A549 (cell line): ENCODE results near the gene MID1IP1. TPM values are rescaled to one million over a fixed set of nuclear protein-coding genes. Genes with fewer than 3 reads are reported as not detected.

Experiments
- ATOH8 ChIP-seq: fragments of 250-450 bp; sonication (Bioruptor Pico); IDR thresholded peaks from 2 replicates; pipeline ENCODE4 v1.5.0; 2020; ENCODE audit warnings: low read depth, mild to moderate bottlenecking, moderate library complexity
- BHLHE40 ChIP-seq: IDR thresholded peaks from 2 replicates; pipeline ENCODE4 v1.6.1; 2012; ENCODE audit warnings: low read depth, low read length, inconsistent platforms
- CBX8 ChIP-seq: fragments of 200-600 bp; sonication (generic); IDR thresholded peaks from 2 replicates; pipeline ENCODE4 v1.6.1; 2016
- CEBPB ChIP-seq, 2 experiments: fragments of >200 bp in 1 of 2; sonication (Bioruptor Twin) in 1 of 2; formaldehyde crosslinking in 1 of 2; IDR thresholded peaks; 2 replicates each; pipeline ENCODE4 v1.6.1; 2012 to 2016
- CHD4 ChIP-seq: fragments of 200-600 bp; sonication (generic); IDR thresholded peaks from 2 replicates; pipeline ENCODE4 v1.6.1; 2016; ENCODE audit warnings: antibody characterized with exemption, mild to moderate bottlenecking, borderline replicate concordance
- CTCF ChIP-seq: fragments of >200 bp; sonication (Bioruptor Twin); formaldehyde crosslinking; IDR thresholded peaks from 3 replicates; pipeline ENCODE4 v1.5.1; 2016
- E2F6 ChIP-seq: IDR thresholded peaks from 2 replicates; pipeline ENCODE4 v1.6.1; 2012; ENCODE audit warnings: low read depth, borderline replicate concordance
- EHMT2 ChIP-seq: fragments of 200-600 bp; sonication (generic); IDR thresholded peaks from 2 replicates; pipeline ENCODE4 v1.6.1; 2016; ENCODE audit warnings: antibody characterized with exemption, low read depth, mild to moderate bottlenecking, moderate library complexity
- EP300 ChIP-seq, 2 experiments: fragments of >200 bp; sonication (Bioruptor Twin); formaldehyde crosslinking; IDR thresholded peaks; 2 replicates in 1 of 2; 3 replicates in 1 of 2; pipeline ENCODE4 v1.6.1; 2016 to 2017
- FOSB ChIP-seq: fragments of 250-450 bp; sonication (Bioruptor Pico); IDR thresholded peaks from 2 replicates; pipeline ENCODE4 v1.5.0; 2020; ENCODE audit warnings: mild to moderate bottlenecking, moderate library complexity
- FOXS1 ChIP-seq: fragments of 250-450 bp; sonication (Bioruptor Pico); IDR thresholded peaks from 2 replicates; pipeline ENCODE4 v1.5.0; 2020; ENCODE audit warnings: mild to moderate bottlenecking, moderate library complexity
- GATA3 ChIP-seq: IDR thresholded peaks from 2 replicates; pipeline ENCODE4 v1.6.1; 2012; ENCODE audit warnings: borderline replicate concordance
- HDAC2 ChIP-seq: fragments of 200-600 bp; sonication (generic); IDR thresholded peaks from 2 replicates; pipeline ENCODE4 v1.6.1; 2016
- HES2 ChIP-seq: fragments of >200 bp; sonication (Bioruptor Twin); formaldehyde crosslinking; IDR thresholded peaks from 2 replicates; pipeline ENCODE4 v1.6.1; 2016
- HEYL ChIP-seq: fragments of 250-450 bp; sonication (Bioruptor Pico); IDR thresholded peaks from 2 replicates; pipeline ENCODE4 v1.8.0; 2021; ENCODE audit warnings: mild to moderate bottlenecking, moderate library complexity
- HOXA7 ChIP-seq: fragments of 250-450 bp; sonication (Bioruptor Pico); IDR thresholded peaks from 2 replicates; pipeline ENCODE4 v1.5.0; 2020; ENCODE audit warnings: mild to moderate bottlenecking, moderate library complexity
- HOXB13 ChIP-seq: fragments of 250-450 bp; sonication (Bioruptor Pico); IDR thresholded peaks from 2 replicates; pipeline ENCODE4 v1.5.0; 2020; ENCODE audit warnings: low read depth, mild to moderate bottlenecking, moderate library complexity
- HOXB5 ChIP-seq: fragments of 250-450 bp; sonication (Bioruptor Pico); IDR thresholded peaks from 2 replicates; pipeline ENCODE4 v1.5.0; 2020; ENCODE audit warnings: mild to moderate bottlenecking, moderate library complexity
- JUNB ChIP-seq: fragments of >200 bp; sonication (Bioruptor Twin); formaldehyde crosslinking; IDR thresholded peaks from 2 replicates; pipeline ENCODE4 v1.6.1; 2016
- KDM1A ChIP-seq: fragments of 200-600 bp; sonication (generic); IDR thresholded peaks from 2 replicates; pipeline ENCODE4 v1.6.1; 2016; ENCODE audit warnings: low read depth, mild to moderate bottlenecking
- MAFK ChIP-seq: fragments of 450-650 bp; IDR thresholded peaks from 2 replicates; pipeline ENCODE4 v1.6.1; 2014; ENCODE audit not compliant: partially characterized antibody
- MYC ChIP-seq: IDR thresholded peaks from 2 replicates; pipeline ENCODE4 v1.6.1; 2012; ENCODE audit warnings: mild to moderate bottlenecking, inconsistent platforms, low read length, improper control_type of control experiment, borderline replicate concordance
- NFE2L2 ChIP-seq: fragments of 150-350 bp; conservative IDR thresholded peaks from 2 replicates; pipeline ENCODE4 v1.6.1; 2014; ENCODE audit warnings: low read length
- NPAS2 ChIP-seq: fragments of 250-450 bp; sonication (Bioruptor Pico); IDR thresholded peaks from 2 replicates; pipeline ENCODE4 v1.8.0; 2022; ENCODE audit warnings: mild to moderate bottlenecking, moderate library complexity, borderline replicate concordance
- PHF8 ChIP-seq: fragments of 200-600 bp; sonication (generic); IDR thresholded peaks from 2 replicates; pipeline ENCODE4 v1.6.1; 2016; ENCODE audit warnings: low read depth, mild to moderate bottlenecking, antibody characterized with exemption, moderate library complexity, borderline replicate concordance
- POLR2A ChIP-seq: IDR thresholded peaks from 2 replicates; pipeline ENCODE4 v1.6.1; 2012; ENCODE audit warnings: mild to moderate bottlenecking, low read length
- POLR2AphosphoS2 ChIP-seq: conservative IDR thresholded peaks from 2 replicates; pipeline ENCODE4 v1.6.1; 2012; ENCODE audit warnings: low read length, improper control_type of control experiment, inconsistent platforms
- RAD21 ChIP-seq, 2 experiments: fragments of >200 bp in 1 of 2; sonication (Bioruptor Twin) in 1 of 2; formaldehyde crosslinking in 1 of 2; IDR thresholded peaks in 1 of 2; conservative IDR thresholded peaks in 1 of 2; 2 replicates in 1 of 2; 3 replicates in 1 of 2; pipeline ENCODE4 v1.6.1; 2012 to 2018; ENCODE audit warnings: inconsistent platforms in 1 of 2
- RARB ChIP-seq: fragments of 250-450 bp; sonication (Bioruptor Pico); IDR thresholded peaks from 2 replicates; pipeline ENCODE4 v1.8.0; 2021; ENCODE audit warnings: mild to moderate bottlenecking, moderate library complexity
- RFX5 ChIP-seq: fragments of 450-650 bp; IDR thresholded peaks from 2 replicates; pipeline ENCODE4 v1.7.1; 2014; ENCODE audit warnings: antibody characterized with exemption, mild to moderate bottlenecking, moderate library complexity
- SMC3 ChIP-seq: fragments of >200 bp; sonication (Bioruptor Twin); formaldehyde crosslinking; IDR thresholded peaks from 3 replicates; pipeline ENCODE4 v1.6.1; 2018; ENCODE audit warnings: inconsistent platforms
- SREBF2 ChIP-seq: fragments of 450-650 bp; IDR thresholded peaks from 2 replicates; pipeline ENCODE4 v1.6.1; 2014; ENCODE audit warnings: mild to moderate bottlenecking, moderate library complexity
- TFCP2L1 ChIP-seq: fragments of 250-450 bp; sonication (Bioruptor Pico); IDR thresholded peaks from 2 replicates; pipeline ENCODE4 v1.5.0; 2021; ENCODE audit warnings: mild to moderate bottlenecking
- ZFP36 ChIP-seq: fragments of 450-650 bp; IDR thresholded peaks from 2 replicates; pipeline ENCODE4 v1.6.1; 2014; ENCODE audit warnings: borderline replicate concordance; ENCODE audit not compliant: partially characterized antibody
- polyA plus RNA-seq, 4 experiments: library from polyadenylated mRNA; depleted of rRNA in 3 of 4; stranded (reverse); fragments of >200 nt; fragmentation: RNase III in 1 of 4; extraction: RNeasy Plus Mini Kit Qiagen cat#74134 plus additional on column Dnase treatment in 1 of 4; gene quantifications; 2 replicates in 3 of 4; 3 replicates in 1 of 4; pipeline ENCODE4 v1.2.3, GENCODE V29; 2011 to 2017
- TF ChIP-seq, protein P1 (sequence below): fragments of 200-600 bp; sonication (generic); IDR thresholded peaks from 2 replicates; pipeline ENCODE4 v1.6.1; 2016; ENCODE audit warnings: antibody characterized with exemption, mild to moderate bottlenecking, moderate library complexity
- TF ChIP-seq, protein P2 (sequence below): fragments of 450-650 bp; IDR thresholded peaks from 2 replicates; pipeline ENCODE4 v1.6.1; 2014; ENCODE audit warnings: antibody characterized with exemption

The MID1IP1 gene
- polyA plus RNA-seq, 2 of the 4 experiments (the other 2 are of a cell fraction), result 40.1 to 56.5 TPM

DNA sequence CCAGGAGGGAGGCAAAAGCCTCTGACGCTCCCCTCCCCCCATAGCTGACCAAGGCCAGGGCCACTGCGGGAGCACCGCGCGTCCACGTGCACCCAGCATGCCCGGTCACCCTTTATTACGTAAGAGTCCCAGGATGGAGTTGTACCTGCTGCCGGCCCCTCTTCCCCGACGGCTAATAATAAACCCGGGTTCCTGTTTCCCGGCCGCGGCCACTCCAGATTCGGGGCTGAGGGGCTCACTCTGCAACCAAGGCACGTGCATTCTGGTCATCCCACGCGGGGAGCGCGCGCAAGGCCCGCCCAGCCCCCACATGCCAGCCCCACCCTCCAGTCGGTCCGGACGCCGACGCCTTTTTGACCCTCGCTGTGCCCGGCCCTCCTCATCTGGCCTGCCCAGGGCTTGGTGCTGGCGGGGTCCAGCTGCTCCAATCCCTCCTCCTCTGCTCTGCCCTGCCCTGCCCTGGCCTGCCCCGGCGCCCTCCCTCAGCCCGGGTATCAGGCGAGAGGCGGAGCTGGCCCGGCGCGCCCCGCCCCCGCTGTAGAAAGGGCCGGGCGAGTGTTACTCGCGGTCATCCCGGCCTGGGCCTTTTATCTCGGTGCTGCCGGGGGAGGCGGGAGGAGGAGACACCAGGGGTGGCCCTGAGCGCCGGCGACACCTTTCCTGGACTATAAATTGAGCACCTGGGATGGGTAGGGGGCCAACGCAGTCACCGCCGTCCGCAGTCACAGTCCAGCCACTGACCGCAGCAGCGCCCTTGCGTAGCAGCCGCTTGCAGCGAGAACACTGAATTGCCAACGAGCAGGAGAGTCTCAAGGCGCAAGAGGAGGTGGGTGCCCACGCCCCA, 2.6 kb downstream of the MID1IP1 start (continued):
- TF ChIP-seq, protein P1, sequence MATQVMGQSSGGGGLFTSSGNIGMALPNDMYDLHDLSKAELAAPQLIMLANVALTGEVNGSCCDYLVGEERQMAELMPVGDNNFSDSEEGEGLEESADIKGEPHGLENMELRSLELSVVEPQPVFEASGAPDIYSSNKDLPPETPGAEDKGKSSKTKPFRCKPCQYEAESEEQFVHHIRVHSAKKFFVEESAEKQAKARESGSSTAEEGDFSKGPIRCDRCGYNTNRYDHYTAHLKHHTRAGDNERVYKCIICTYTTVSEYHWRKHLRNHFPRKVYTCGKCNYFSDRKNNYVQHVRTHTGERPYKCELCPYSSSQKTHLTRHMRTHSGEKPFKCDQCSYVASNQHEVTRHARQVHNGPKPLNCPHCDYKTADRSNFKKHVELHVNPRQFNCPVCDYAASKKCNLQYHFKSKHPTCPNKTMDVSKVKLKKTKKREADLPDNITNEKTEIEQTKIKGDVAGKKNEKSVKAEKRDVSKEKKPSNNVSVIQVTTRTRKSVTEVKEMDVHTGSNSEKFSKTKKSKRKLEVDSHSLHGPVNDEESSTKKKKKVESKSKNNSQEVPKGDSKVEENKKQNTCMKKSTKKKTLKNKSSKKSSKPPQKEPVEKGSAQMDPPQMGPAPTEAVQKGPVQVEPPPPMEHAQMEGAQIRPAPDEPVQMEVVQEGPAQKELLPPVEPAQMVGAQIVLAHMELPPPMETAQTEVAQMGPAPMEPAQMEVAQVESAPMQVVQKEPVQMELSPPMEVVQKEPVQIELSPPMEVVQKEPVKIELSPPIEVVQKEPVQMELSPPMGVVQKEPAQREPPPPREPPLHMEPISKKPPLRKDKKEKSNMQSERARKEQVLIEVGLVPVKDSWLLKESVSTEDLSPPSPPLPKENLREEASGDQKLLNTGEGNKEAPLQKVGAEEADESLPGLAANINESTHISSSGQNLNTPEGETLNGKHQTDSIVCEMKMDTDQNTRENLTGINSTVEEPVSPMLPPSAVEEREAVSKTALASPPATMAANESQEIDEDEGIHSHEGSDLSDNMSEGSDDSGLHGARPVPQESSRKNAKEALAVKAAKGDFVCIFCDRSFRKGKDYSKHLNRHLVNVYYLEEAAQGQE, result no peak
- TF ChIP-seq KDM1A, result no peak
- TF ChIP-seq NFE2L2, result no peak
- TF ChIP-seq E2F6, result peak; percentile 76
- TF ChIP-seq EHMT2, result no peak
- TF ChIP-seq POLR2AphosphoS2, result no peak
- no peak for TF ChIP-seq RFX5
- no peak for TF ChIP-seq FOXS1 (CRISPR knock-in tag)
- TF ChIP-seq, protein P2, sequence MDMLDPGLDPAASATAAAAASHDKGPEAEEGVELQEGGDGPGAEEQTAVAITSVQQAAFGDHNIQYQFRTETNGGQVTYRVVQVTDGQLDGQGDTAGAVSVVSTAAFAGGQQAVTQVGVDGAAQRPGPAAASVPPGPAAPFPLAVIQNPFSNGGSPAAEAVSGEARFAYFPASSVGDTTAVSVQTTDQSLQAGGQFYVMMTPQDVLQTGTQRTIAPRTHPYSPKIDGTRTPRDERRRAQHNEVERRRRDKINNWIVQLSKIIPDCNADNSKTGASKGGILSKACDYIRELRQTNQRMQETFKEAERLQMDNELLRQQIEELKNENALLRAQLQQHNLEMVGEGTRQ, result no peak
- TF ChIP-seq BHLHE40, result 0 out of 2 replicates have a peak, but pooled peaks have one; percentile 32
- no peak for TF ChIP-seq CTCF
- TF ChIP-seq GATA3, result peak; percentile 5; the same call in 1 of the 2 replicates
- no peak for TF ChIP-seq RARB (CRISPR knock-in tag)
- TF ChIP-seq POLR2A, result peak; percentile 84
- no peak for TF ChIP-seq HES2
- TF ChIP-seq HEYL (CRISPR knock-in tag), result no peak
- TF ChIP-seq CHD4, result no peak
- TF ChIP-seq NPAS2 (CRISPR knock-in tag), result peak; percentile 78
- no peak for TF ChIP-seq RAD21 (conservative IDR thresholded peaks at IDR 0.05 in 1 of 2, IDR thresholded peaks at IDR 0.05 in 1 of 2)
- TF ChIP-seq FOSB (CRISPR knock-in tag), result 0 out of 2 replicates have a peak, but pooled peaks have one; percentile 2
- TF ChIP-seq MAFK, result no peak
- TF ChIP-seq HDAC2, result no peak
- no peak for TF ChIP-seq SMC3
- no peak for TF ChIP-seq PHF8
- TF ChIP-seq SREBF2, result no peak
- TF ChIP-seq EP300 (IDR thresholded peaks at IDR 0.05), result 0 out of 5 replicates have a peak, but pooled peaks of 1 of the 2 experiments have one; percentile 10
- 0 out of 2 replicates have a peak, but pooled peaks have one; percentile 44 for TF ChIP-seq ATOH8 (CRISPR knock-in tag)
- no peak for TF ChIP-seq TFCP2L1 (CRISPR knock-in tag)
- peak; percentile 92; the same call in 1 of the 2 replicates for TF ChIP-seq MYC
- peak; percentile 31 to 84; a peak in 3 of 4 replicates for TF ChIP-seq CEBPB (IDR thresholded peaks at IDR 0.05)
- TF ChIP-seq JUNB, result no peak
- TF ChIP-seq HOXB13 (CRISPR knock-in tag), result peak; percentile 82; the same call in 1 of the 2 replicates
- peak; percentile 69; the same call in 1 of the 2 replicates for TF ChIP-seq HOXB5 (CRISPR knock-in tag)
- no peak for TF ChIP-seq CBX8
- TF ChIP-seq HOXA7, result no peak
- TF ChIP-seq ZFP36, result no peak
